KMS-11 (cell line): ENCODE results near the gene NBAS.

Source experiments
- H2AFZ ChIP-seq: fragments of 200-600 bp; sonication (generic); 2 replicates; pipeline ENCODE4 v1.6.1; 2016; ENCODE audit warnings: antibody characterized with exemption, mixed run types, low read depth
- H3K27ac ChIP-seq: fragments of 200-600 bp; sonication (generic); 2 replicates; pipeline ENCODE4 v1.6.1; 2016; ENCODE audit warnings: mild to moderate bottlenecking, mixed run types
- H3K27me3 ChIP-seq: fragments of 200-600 bp; sonication (generic); 2 replicates; pipeline ENCODE4 v1.6.1; 2017; ENCODE audit warnings: mild to moderate bottlenecking, low read depth, mixed run types, moderate library complexity; ENCODE audit not compliant: insufficient read depth
- H3K36me3 ChIP-seq: fragments of 200-600 bp; sonication (generic); 2 replicates; pipeline ENCODE4 v1.6.1; 2017; ENCODE audit warnings: mild to moderate bottlenecking, mixed run types; ENCODE audit not compliant: insufficient read depth
- H3K4me1 ChIP-seq: fragments of 200-600 bp; sonication (generic); 2 replicates; pipeline ENCODE4 v1.6.1; 2016; ENCODE audit warnings: mild to moderate bottlenecking, low read depth, mixed run types; ENCODE audit not compliant: poor library complexity, severe bottlenecking
- H3K4me2 ChIP-seq: fragments of 200-600 bp; sonication (generic); 2 replicates; pipeline ENCODE4 v1.7.0; 2016; ENCODE audit warnings: mild to moderate bottlenecking, mixed run types
- H3K4me3 ChIP-seq: fragments of 200-600 bp; sonication (generic); IDR thresholded peaks from 2 replicates; pipeline ENCODE4 v1.6.1; 2017; ENCODE audit warnings: low read depth, low read length, mixed read lengths; ENCODE audit not compliant: insufficient read depth
- H3K79me2 ChIP-seq: fragments of 200-600 bp; sonication (generic); 2 replicates; pipeline ENCODE4 v1.6.1; 2016; ENCODE audit warnings: low read depth, mixed run types; ENCODE audit not compliant: insufficient read depth
- H3K9ac ChIP-seq: fragments of 200-600 bp; sonication (generic); 2 replicates; pipeline ENCODE4 v1.6.1; 2016; ENCODE audit warnings: mild to moderate bottlenecking, mixed run types
- H4K20me1 ChIP-seq: fragments of 200-600 bp; sonication (generic); 2 replicates; pipeline ENCODE4 v1.6.1; 2016; ENCODE audit warnings: mild to moderate bottlenecking, mixed run types; ENCODE audit not compliant: insufficient read depth
- CTCF ChIP-seq: fragments of 200-600 bp; sonication (generic); conservative IDR thresholded peaks from 2 replicates; pipeline ENCODE4 v1.6.1; 2017; ENCODE audit warnings: low read depth, mild to moderate bottlenecking, antibody characterized with exemption, low read length, moderate library complexity, mixed read lengths

NBAS gene

GRCh38 chr2:15383695-15384350, 177.3 kb downstream of the NBAS start:
- no peak overlapping the region for H3K4me2 ChIP-seq
- no peaks in the 10 kb centered on the region for H3K79me2 ChIP-seq
- H3K9ac ChIP-seq, result no peak overlapping the region
- no peaks in the 10 kb centered on the region; the same call in 1 of the 2 replicates for H4K20me1 ChIP-seq
- peaks cover 9% of the 10 kb centered on the region for H3K4me1 ChIP-seq
- no peak overlapping the region for H3K4me3 ChIP-seq
- no peak for TF ChIP-seq CTCF
- H3K36me3 ChIP-seq, result no peaks in the 10 kb centered on the region
- no peaks in the 10 kb centered on the region for H3K27me3 ChIP-seq
- H3K27ac ChIP-seq, result no peak overlapping the region
- no peak overlapping the region for H2AFZ ChIP-seq

GRCh38 chr2:15378148-15378908, 182.8 kb downstream of the NBAS start:
- Histone ChIP-seq H3K27me3 (no peaks in the 10 kb centered on the region), H3K36me3 (no peaks in the 10 kb centered on the region), H4K20me1 (no peaks in the 10 kb centered on the region), H3K27ac (no peak overlapping the region), H3K4me3 (no peak overlapping the region), H3K79me2 (no peaks in the 10 kb centered on the region), H3K4me2 (peak overlapping the region; percentile 21), H3K9ac (no peak overlapping the region), H2AFZ (no peak overlapping the region), H3K4me1 (peaks cover 22% of the 10 kb centered on the region)
- no peak for TF ChIP-seq CTCF

DNA sequence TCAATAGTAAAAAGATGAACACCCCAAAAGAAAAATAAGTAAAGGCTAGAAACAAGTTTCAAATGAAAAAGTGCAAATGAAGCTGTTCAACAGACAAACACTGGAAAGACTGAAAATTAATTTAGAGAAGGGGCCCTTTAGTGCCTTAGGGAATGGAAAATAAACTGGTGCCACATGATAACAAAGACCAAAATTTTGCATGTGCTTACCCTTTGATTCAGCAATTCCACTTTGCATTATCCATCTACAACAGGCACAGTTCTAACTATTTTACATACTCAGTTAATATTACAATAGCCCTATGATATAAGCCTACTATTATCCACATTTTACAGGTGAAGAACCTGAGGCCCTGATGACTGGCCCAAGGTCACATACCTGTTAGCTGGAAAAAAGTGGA, 183.9 kb downstream of the NBAS start:
- TF ChIP-seq CTCF, result no peak
- Histone ChIP-seq H4K20me1 (no peaks in the 10 kb centered on the region), H3K79me2 (no peaks in the 10 kb centered on the region), H3K27me3 (no peaks in the 10 kb centered on the region), H3K4me1 (peaks cover 22% of the 10 kb centered on the region), H3K27ac (no peak overlapping the region), H3K4me3 (no peak overlapping the region), H3K4me2 (no peak overlapping the region), H3K9ac (no peak overlapping the region), H2AFZ (no peak overlapping the region), H3K36me3 (no peaks in the 10 kb centered on the region)

DNA sequence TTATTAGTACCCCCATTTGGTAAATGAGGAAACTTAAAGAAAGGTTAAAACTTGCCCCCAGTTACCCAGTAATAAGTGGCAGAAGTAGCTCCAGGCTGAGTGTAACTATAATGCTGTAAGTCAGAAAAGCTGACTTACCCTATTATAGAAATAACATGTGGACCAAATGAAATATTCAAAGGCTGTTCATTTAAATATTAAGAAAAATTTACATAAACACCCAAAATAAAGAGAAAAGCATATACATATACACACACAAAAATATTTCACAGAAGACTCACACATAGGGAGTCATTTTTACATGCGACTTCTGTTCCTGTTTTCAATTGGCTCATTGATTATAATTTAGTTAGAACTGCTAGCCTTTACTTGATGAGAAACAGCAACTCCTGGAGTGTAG, 189.1 kb downstream of the NBAS start:
- no peaks in the 10 kb centered on the region for H3K4me1 ChIP-seq
- H3K4me3 ChIP-seq, result no peak overlapping the region
- no peaks in the 10 kb centered on the region for H3K79me2 ChIP-seq
- no peak overlapping the region for H3K9ac ChIP-seq
- no peaks in the 10 kb centered on the region for H3K27me3 ChIP-seq
- TF ChIP-seq CTCF, result no peak
- H3K36me3 ChIP-seq, result no peaks in the 10 kb centered on the region
- no peaks in the 10 kb centered on the region for H4K20me1 ChIP-seq
- no peak overlapping the region for H2AFZ ChIP-seq
- H3K27ac ChIP-seq, result no peak overlapping the region
- H3K4me2 ChIP-seq, result no peak overlapping the region
